ENCODE results near the gene FGFR2. TPM values are rescaled to one million over a fixed set of nuclear protein-coding genes. Genes with fewer than 3 reads are reported as not detected.
"Not testable (repeated sequence)": the region's sequence is repeated elsewhere in the genome, so short reads cannot be mapped to it uniquely, and the experiment has no call there.

FGFR2 gene
- total RNA-seq, 1 donor from 2014 or later, result 204 TPM

- DNase-seq (ENCODE audit: low spot score), result peak; percentile 64
These were observed 72.8 kb downstream of the FGFR2 start for GRCh38 chr10:121525251-121526134.

GRCh38 chr10:121524157-121524817 lies 74.0 kb downstream of the FGFR2 start:
- peak; percentile 77 for DNase-seq (ENCODE audit: low spot score)

- DNase-seq (ENCODE audit: low spot score), result no peak
These were observed 75.4 kb downstream of the FGFR2 start for GRCh38 chr10:121522831-121523230.

GRCh38 chr10:121521794-121522556 lies 76.3 kb downstream of the FGFR2 start:
- no peak for DNase-seq (ENCODE audit: low spot score)

- not testable (repeated sequence) for DNase-seq (ENCODE audit: low spot score)
These were observed 77.7 kb downstream of the FGFR2 start for GRCh38 chr10:121520526-121520925.

- no peak for DNase-seq (ENCODE audit: low spot score)
These were observed 78.2 kb downstream of the FGFR2 start for GRCh38 chr10:121519901-121520493.

- no peak for DNase-seq (ENCODE audit: low spot score)
These were observed 78.8 kb downstream of the FGFR2 start for GRCh38 chr10:121519411-121519810.

GRCh38 chr10:121518333-121518732 lies 79.9 kb downstream of the FGFR2 start:
- peak; percentile 51 for DNase-seq (ENCODE audit: low spot score)

GRCh38 chr10:121516093-121516865 lies 82.0 kb downstream of the FGFR2 start:
- DNase-seq (ENCODE audit: low spot score), result no peak

- no peak for DNase-seq (ENCODE audit: low spot score)
These were observed 83.9 kb downstream of the FGFR2 start for GRCh38 chr10:121514141-121514865.

GRCh38 chr10:121511943-121512342 lies 86.3 kb downstream of the FGFR2 start:
- no peak for DNase-seq (ENCODE audit: low spot score)

- DNase-seq (ENCODE audit: low spot score), result no peak
These were observed 86.8 kb downstream of the FGFR2 start for GRCh38 chr10:121511460-121511859.

GRCh38 chr10:121510201-121510771 lies 88.0 kb downstream of the FGFR2 start:
- no peak for DNase-seq (ENCODE audit: low spot score)

- no peak for DNase-seq (ENCODE audit: low spot score)
These were observed 88.4 kb downstream of the FGFR2 start for GRCh38 chr10:121509796-121510195.

GRCh38 chr10:121509112-121509511 lies 89.1 kb downstream of the FGFR2 start:
- peak; percentile 62 for DNase-seq (ENCODE audit: low spot score)

- DNase-seq (ENCODE audit: low spot score), result peak; percentile 51
These were observed 94.6 kb downstream of the FGFR2 start for GRCh38 chr10:121503587-121504051.

- DNase-seq (ENCODE audit: low spot score), result no peak
These were observed 96.4 kb downstream of the FGFR2 start for GRCh38 chr10:121501796-121502195.

GRCh38 chr10:121500701-121501332 lies 97.4 kb downstream of the FGFR2 start:
- DNase-seq (ENCODE audit: low spot score), result no peak
